GM06990 (cell line): Measurements from ENCODE around the gene KPNB1.

ENCODE experiments used
- DNase-seq: peaks from one replicate; pipeline ENCODE4 v3.0.0-alpha.2; 2011; ENCODE audit not compliant: insufficient read length; ENCODE audit errors: extremely low read depth
- H3K27me3 ChIP-seq: replicated peaks from 2 replicates; pipeline ENCODE4 v1.6.0; 2011; ENCODE audit warnings: low read length; ENCODE audit not compliant: control insufficient read depth, insufficient read depth
- H3K36me3 ChIP-seq: 2 replicates; pipeline ENCODE4 v1.5.1; 2011; ENCODE audit warnings: low read length; ENCODE audit not compliant: control insufficient read depth, insufficient read depth
- H3K4me3 ChIP-seq: replicated peaks from 2 replicates; pipeline ENCODE4 v1.5.1; 2011; ENCODE audit warnings: low read depth, mild to moderate bottlenecking, control low read depth, low read length
- TF ChIP-seq, protein P1 (sequence below): IDR thresholded peaks from 2 replicates; pipeline ENCODE4 v1.5.1; 2011; ENCODE audit warnings: low read length, control low read depth, mild to moderate bottlenecking, inconsistent platforms; ENCODE audit not compliant: insufficient read depth, poor library complexity, severe bottlenecking

The KPNB1 gene

DNA sequence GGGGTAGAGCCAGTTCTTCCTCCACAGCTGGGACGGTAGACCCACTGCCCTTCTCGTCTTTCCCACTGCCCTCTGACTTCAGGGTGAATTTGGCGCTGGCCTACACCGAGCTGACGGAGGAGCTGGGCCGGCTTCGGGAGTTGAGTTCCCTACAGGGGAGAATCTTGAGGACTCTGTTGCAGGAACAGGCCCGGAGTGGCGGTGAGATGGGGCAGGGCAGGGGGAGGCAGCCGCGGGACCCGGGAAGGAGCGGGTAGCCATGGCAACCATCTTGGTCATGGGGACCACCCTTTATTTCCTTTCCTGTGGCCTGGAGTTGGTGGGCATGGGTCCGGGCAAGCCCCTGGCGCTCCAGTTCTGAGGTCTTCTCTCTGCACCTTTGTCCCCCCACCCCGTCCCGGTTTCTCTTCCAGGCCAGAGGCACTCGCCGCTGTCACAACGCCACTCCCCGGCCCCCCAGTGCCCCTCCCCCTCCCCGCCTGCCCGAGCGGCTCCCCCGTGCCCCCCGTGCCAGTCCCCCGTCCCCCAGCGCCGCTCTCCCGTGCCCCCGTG is 58.7 kb downstream of the KPNB1 start:
- Histone ChIP-seq H3K4me3 (no peak overlapping the region), H3K27me3 (no peaks in the 10 kb centered on the region; the same call in none of the 2 replicates), H3K36me3 (no peaks in the 10 kb centered on the region)
- no peak for DNase-seq
- TF ChIP-seq, protein P1, sequence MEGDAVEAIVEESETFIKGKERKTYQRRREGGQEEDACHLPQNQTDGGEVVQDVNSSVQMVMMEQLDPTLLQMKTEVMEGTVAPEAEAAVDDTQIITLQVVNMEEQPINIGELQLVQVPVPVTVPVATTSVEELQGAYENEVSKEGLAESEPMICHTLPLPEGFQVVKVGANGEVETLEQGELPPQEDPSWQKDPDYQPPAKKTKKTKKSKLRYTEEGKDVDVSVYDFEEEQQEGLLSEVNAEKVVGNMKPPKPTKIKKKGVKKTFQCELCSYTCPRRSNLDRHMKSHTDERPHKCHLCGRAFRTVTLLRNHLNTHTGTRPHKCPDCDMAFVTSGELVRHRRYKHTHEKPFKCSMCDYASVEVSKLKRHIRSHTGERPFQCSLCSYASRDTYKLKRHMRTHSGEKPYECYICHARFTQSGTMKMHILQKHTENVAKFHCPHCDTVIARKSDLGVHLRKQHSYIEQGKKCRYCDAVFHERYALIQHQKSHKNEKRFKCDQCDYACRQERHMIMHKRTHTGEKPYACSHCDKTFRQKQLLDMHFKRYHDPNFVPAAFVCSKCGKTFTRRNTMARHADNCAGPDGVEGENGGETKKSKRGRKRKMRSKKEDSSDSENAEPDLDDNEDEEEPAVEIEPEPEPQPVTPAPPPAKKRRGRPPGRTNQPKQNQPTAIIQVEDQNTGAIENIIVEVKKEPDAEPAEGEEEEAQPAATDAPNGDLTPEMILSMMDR = no peak

- no peak for DNase-seq
- Histone ChIP-seq H3K4me3 (no peak overlapping the region), H3K36me3 (no peaks in the 10 kb centered on the region), H3K27me3 (no peaks in the 10 kb centered on the region; the same call in none of the 2 replicates)
- TF ChIP-seq, protein P1 = no peak
Measured at GRCh38 chr17:47708864-47709541, 59.3 kb downstream of the KPNB1 start.

DNA sequence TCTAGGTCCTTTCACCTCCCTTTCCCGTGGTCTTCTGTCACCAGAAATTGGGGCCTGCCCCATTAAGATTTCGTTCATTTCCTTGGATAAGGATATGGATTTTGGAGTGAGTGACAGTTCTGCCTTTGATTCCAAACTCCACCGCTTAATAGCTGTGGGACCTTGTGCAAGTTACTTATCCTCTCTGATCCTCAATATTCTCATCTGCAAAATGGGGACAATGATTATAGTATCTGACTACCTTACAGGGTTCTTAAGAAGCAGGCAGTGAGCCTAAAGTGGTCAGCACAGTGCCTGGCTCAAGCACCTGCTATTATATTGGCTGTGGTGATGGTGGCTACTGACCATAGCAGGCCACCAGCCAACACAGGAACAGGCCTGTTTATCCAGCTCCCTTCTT is 59.9 kb downstream of the KPNB1 start:
- TF ChIP-seq, protein P1 = no peak

DNA sequence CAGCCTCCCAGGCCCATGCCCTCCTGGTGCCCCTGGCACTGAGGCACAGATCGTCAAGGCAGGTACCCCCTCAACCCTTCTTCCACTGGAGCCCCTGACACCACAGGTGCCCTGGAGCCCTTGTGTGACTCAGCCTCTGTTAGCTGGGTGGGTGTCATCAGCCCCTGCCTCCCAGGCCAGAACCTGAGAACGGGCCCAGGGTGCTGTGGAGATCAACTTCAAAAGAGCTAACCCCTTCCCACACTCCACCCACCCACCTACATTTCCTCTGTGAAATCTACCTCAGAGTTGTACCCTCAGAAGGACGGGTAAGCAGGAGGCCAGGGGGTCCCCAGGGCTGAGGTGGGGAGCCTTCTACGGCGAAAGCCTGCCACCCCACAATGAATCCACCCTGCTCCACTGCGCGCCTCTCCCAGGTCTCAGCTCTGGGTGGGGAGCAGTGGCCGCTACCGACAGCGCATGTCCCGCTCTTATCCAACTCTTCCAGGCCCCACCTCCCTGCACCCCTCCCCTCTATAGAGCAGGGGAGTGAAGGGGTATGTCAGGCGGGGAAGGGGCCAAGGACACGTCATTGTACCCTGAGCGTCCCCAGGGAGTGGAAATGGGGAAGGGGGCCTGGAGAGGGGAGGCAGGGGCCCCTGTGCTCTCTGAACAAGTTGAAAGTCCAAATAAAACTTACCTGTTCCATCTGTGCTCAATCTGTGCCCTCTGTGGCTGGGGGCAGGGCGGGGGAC is 61.8 kb downstream of the KPNB1 start:
- no peak overlapping the region for H3K4me3 ChIP-seq
- no peak for DNase-seq
- H3K36me3 ChIP-seq = no peaks in the 10 kb centered on the region
- H3K27me3 ChIP-seq = no peaks in the 10 kb centered on the region; the same call in 1 of the 2 replicates
- TF ChIP-seq, protein P1 = no peak

More for the DNA sequence above, 59.9 kb downstream of the KPNB1 start:
- Histone ChIP-seq H3K36me3 (no peaks in the 10 kb centered on the region), H3K4me3 (no peak overlapping the region), H3K27me3 (no peaks in the 10 kb centered on the region; the same call in none of the 2 replicates)
- no peak for DNase-seq

- TF ChIP-seq, protein P1 = no peak
- Histone ChIP-seq H3K27me3 (no peaks in the 10 kb centered on the region; the same call in 1 of the 2 replicates), H3K36me3 (no peaks in the 10 kb centered on the region), H3K4me3 (no peak overlapping the region)
- no peak for DNase-seq
Measured at GRCh38 chr17:47712330-47713023, 62.8 kb downstream of the KPNB1 start.
